Osteoblast (primary cell): Measurements from ENCODE around the gene TNRC18. TPM values are rescaled to one million over a fixed set of nuclear protein-coding genes. Genes with fewer than 3 reads are reported as not detected.

Experiments used
- DNase-seq: peaks from one replicate; pipeline ENCODE4 v3.0.0; 2011; ENCODE audit warnings: low spot score, mixed read lengths; ENCODE audit not compliant: insufficient read length; ENCODE audit errors: missing footprints
- H2AFZ ChIP-seq: 2 replicates; pipeline ENCODE4 v1.6.0; 2011; ENCODE audit warnings: mild to moderate bottlenecking, low read length
- H3K27ac ChIP-seq: 2 replicates; pipeline ENCODE4 v1.5.1; 2011; ENCODE audit warnings: mild to moderate bottlenecking, low read depth, low read length, moderate library complexity
- H3K27me3 ChIP-seq: 2 replicates; pipeline ENCODE4 v1.6.0; 2012; ENCODE audit warnings: mild to moderate bottlenecking, control low read depth, inconsistent platforms, low read length, moderate library complexity; ENCODE audit not compliant: insufficient read depth
- H3K36me3 ChIP-seq: 2 replicates; pipeline ENCODE4 v1.5.1; 2011; ENCODE audit warnings: mild to moderate bottlenecking, low read length, control low read depth, moderate library complexity; ENCODE audit not compliant: insufficient read depth
- H3K4me1 ChIP-seq: 2 replicates; pipeline ENCODE4 v1.5.1; 2011; ENCODE audit warnings: mild to moderate bottlenecking, low read length, control low read depth, moderate library complexity; ENCODE audit not compliant: insufficient read depth
- H3K4me2 ChIP-seq: 2 replicates; pipeline ENCODE4 v1.6.0; 2011; ENCODE audit warnings: mild to moderate bottlenecking, low read length; ENCODE audit not compliant: insufficient read depth
- H3K4me3 ChIP-seq: fragments of 200-600 bp; sonication (generic); 3 replicates; pipeline ENCODE4 v1.5.1; 2012; ENCODE audit warnings: mild to moderate bottlenecking, low read length, inconsistent platforms; ENCODE audit not compliant: insufficient read depth
- H3K79me2 ChIP-seq: 2 replicates; pipeline ENCODE4 v1.6.0; 2012; ENCODE audit warnings: mild to moderate bottlenecking, low read length, control low read depth, inconsistent platforms; ENCODE audit not compliant: insufficient read depth
- H3K9me3 ChIP-seq: 2 replicates; pipeline ENCODE4 v1.5.1; 2011; ENCODE audit warnings: low read depth, low read length, control low read depth
- H4K20me1 ChIP-seq: 2 replicates; pipeline ENCODE4 v1.6.0; 2012; ENCODE audit warnings: mild to moderate bottlenecking, low read length, control low read depth; ENCODE audit not compliant: insufficient read depth
- total RNA-seq: library from RNA; depleted of rRNA; stranded (reverse); fragments of >200 nt; gene quantifications from 2 replicates; pipeline ENCODE4 v1.2.3, GENCODE V29; 2012
- TF ChIP-seq, protein P1 (sequence below): IDR thresholded peaks from 2 replicates; pipeline ENCODE4 v1.5.1; 2011; ENCODE audit warnings: mild to moderate bottlenecking, low read depth, low read length, moderate library complexity; ENCODE audit errors: extremely low read depth

Gene TNRC18
- total RNA-seq, 1 donor: 83.6 TPM

DNA sequence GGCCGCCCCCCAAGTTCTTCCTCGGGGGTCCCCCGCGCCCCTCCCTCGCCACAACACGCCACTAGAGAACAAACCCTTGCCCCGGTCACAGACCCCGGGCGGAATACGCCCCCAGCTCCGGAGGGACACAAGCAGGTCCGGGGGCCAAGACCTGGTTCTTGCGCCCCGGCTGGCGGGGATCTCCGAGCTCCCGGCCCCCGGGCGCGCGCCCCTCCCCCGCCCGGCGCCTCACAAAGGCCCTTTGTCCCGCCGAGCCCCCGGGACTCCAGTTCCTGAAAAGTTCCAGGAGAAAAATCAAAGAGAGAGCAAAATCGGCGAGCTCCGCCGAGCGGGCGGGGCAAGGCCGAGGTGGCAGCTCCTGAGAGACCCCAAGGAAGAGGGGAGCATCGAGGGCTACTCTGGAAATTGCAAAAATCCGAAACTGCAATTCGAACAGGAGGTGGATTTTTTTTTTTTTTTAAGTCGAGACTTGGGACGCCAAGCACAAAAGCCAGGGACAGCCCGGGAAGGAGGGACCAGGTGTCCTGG is 4.0 kb downstream of the TNRC18 start:
- peak; percentile 61 for DNase-seq
- Histone ChIP-seq H4K20me1 (peaks cover 42% of the 10 kb centered on the region), H3K27ac (peak overlapping the region; percentile 71), H3K27me3 (no peaks in the 10 kb centered on the region), H2AFZ (no peak overlapping the region), H3K4me3 (peak overlapping the region; percentile 96), H3K9me3 (no peaks in the 10 kb centered on the region), H3K4me2 (peak overlapping the region; percentile 91), H3K79me2 (peaks cover 89% of the 10 kb centered on the region), H3K36me3 (no peaks in the 10 kb centered on the region), H3K4me1 (peaks cover 21% of the 10 kb centered on the region)
- TF ChIP-seq, protein P1, sequence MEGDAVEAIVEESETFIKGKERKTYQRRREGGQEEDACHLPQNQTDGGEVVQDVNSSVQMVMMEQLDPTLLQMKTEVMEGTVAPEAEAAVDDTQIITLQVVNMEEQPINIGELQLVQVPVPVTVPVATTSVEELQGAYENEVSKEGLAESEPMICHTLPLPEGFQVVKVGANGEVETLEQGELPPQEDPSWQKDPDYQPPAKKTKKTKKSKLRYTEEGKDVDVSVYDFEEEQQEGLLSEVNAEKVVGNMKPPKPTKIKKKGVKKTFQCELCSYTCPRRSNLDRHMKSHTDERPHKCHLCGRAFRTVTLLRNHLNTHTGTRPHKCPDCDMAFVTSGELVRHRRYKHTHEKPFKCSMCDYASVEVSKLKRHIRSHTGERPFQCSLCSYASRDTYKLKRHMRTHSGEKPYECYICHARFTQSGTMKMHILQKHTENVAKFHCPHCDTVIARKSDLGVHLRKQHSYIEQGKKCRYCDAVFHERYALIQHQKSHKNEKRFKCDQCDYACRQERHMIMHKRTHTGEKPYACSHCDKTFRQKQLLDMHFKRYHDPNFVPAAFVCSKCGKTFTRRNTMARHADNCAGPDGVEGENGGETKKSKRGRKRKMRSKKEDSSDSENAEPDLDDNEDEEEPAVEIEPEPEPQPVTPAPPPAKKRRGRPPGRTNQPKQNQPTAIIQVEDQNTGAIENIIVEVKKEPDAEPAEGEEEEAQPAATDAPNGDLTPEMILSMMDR: no peak

DNA sequence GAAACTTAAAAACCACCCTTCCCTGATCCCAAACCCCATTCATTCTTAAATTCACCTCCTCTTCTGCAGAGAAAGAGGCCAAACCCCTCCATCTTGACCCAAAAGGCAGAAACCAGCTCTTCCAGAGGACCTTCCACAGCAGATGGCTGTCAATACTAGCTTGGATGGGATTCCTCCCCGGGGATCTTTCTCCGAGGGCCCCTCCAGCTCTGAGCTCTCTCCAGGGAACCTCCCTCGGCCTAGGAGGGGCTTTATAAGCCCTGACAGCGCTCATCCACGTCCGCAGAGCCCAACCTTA is 5.4 kb downstream of the TNRC18 start:
- Histone ChIP-seq H3K27ac (peak overlapping the region; percentile 71), H3K4me3 (peak overlapping the region; percentile 96)
- peak; percentile 43 for DNase-seq

DNA sequence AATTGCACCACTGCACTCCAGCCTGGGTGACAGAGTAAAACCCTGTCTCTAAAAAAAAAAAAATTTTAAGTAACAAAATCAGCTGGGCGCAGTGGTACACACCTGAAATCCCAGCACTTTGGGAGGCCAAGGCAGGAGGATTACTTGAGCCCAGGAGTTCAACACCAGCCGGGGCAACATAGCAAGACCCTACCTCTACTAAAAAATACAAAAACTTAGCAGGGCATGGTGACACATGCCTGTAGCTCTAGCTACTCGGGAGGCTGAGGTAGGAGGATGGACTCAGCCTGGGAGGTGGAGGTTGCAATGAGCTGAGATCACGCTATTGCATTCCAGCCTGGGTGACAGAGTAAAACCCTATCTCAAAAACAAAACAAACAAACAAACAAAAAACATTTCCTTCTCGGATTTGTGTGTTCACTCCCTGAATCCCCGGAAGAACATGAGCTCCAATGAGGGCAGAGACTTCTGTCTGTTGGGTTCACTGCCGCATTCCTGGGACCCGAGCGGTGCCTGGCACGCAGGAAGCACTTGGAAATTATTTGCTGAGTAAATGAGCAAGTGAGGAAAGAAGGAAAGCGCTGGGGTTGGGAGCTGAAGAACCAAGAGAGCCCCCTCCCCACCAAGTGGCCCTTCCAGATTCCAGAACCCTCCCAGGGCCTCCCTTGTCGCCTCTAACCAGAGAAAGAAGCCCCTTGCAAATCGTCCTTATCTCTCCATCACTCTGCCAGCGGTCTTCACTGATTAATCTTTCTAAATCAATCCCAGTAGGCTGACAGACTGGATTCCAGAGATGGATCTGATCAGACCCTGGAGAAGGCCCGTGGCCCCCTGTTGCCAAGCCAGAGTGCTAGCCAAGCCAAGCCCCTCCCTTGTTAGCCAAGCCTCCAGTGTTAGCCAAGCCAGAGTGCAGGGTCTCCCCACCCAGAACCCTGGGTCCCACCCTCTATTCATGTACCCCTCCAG is 6.2 kb downstream of the TNRC18 start:
- Histone ChIP-seq H4K20me1 (peaks cover 53% of the 10 kb centered on the region), H3K79me2 (peaks cover 91% of the 10 kb centered on the region), H3K27ac (peak overlapping the region; percentile 71), H3K27me3 (no peaks in the 10 kb centered on the region), H3K4me3 (no peak overlapping the region), H3K9me3 (no peaks in the 10 kb centered on the region), H2AFZ (no peak overlapping the region), H3K4me2 (peak overlapping the region; percentile 91), H3K4me1 (peaks cover 21% of the 10 kb centered on the region), H3K36me3 (no peaks in the 10 kb centered on the region)
- TF ChIP-seq, protein P1: no peak
- peak; percentile 43 for DNase-seq

More for the DNA sequence above, 5.4 kb downstream of the TNRC18 start:
- peak overlapping the region; percentile 91 for H3K4me2 ChIP-seq
- H4K20me1 ChIP-seq: peaks cover 45% of the 10 kb centered on the region
- TF ChIP-seq, protein P1: no peak
- H3K36me3 ChIP-seq: no peaks in the 10 kb centered on the region
- H3K9me3 ChIP-seq: no peaks in the 10 kb centered on the region
- peaks cover 90% of the 10 kb centered on the region for H3K79me2 ChIP-seq
- no peak overlapping the region for H2AFZ ChIP-seq
- H3K4me1 ChIP-seq: peaks cover 21% of the 10 kb centered on the region
- no peaks in the 10 kb centered on the region for H3K27me3 ChIP-seq

DNA sequence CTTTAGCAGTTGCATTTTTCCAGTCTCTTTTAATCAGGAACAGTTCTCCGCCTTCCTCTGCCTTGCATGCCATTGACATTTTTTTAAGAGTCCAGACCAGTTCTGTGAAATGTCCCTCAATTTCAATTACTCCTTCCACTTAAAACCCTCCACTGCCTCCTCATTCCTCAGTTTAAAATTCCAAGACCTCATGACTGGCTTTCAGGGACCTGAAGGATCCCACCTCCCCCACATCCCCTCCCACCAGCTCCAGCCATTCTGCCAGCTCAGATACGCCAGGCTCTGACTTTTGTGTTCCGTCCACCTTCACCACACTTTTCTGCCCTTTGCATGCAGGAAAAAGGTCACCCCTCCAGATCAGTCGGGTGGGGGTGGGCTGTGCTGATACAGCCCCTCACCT is 8.7 kb downstream of the TNRC18 start:
- Histone ChIP-seq H3K27me3 (no peaks in the 10 kb centered on the region), H3K9me3 (no peaks in the 10 kb centered on the region), H3K4me3 (no peak overlapping the region), H2AFZ (no peak overlapping the region), H3K4me2 (no peak overlapping the region), H3K36me3 (peaks cover 4% of the 10 kb centered on the region), H4K20me1 (peaks cover 42% of the 10 kb centered on the region), H3K79me2 (peaks cover 92% of the 10 kb centered on the region), H3K4me1 (peaks cover 24% of the 10 kb centered on the region), H3K27ac (no peak overlapping the region)
- DNase-seq: peak; percentile 49
- TF ChIP-seq, protein P1: no peak
